Measurements from ENCODE around the gene SESTD1. TPM values are rescaled to one million over a fixed set of nuclear protein-coding genes. Genes with fewer than 3 reads are reported as not detected.

SESTD1 gene
- polyA plus RNA-seq, 3 donors = 25.3 to 44.4 (median 25.3) TPM

DNA sequence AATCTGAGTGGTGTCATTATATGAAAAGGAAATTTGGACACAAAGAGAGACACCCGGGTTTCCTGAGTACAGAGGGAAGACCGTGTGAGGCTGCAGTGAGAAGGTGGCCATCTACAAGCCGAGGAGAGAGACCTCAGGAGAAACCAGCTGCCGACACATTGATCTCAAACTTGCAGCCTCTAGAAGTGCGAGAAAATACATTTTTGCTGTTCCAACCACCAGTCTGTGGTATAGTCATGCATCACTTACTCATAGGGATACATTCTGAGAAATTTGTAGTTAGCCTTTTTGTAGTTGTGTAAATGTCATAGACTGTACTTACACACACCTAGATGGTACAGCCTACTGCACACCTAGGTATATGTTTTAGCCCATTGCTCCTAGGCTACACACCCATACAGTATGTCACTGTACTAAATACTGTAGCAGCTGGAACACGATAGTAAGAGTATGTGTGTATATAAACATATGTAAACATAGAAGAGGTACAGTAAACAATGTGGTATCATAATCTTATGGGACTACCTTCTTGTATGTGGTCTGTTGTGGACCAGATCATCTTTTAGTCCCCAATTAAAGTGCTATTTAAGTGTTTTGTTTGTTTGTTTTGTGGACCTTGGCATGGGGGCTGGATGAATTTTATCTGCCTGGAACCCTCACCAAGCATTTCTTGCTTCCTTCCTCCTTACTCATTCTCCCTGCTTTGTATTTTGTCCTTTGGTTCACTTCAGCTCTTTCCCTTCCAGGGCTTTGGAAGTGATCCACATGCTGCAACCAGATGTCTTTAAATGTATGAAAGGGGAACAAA, 38.3 kb upstream of the SESTD1 start:
- Mint-ChIP-seq H3K4me3 (no peak overlapping the region), H3K27me3 (ENCODE audit: low read depth in 3 of 3) (peaks cover 2 to 3% (median 2%) of the 10 kb centered on the region in 3 donors), H3K36me3 (no peaks in the 10 kb centered on the region), H3K27ac (no peak overlapping the region), H3K4me1 (no peaks in the 10 kb centered on the region), H3K9me3 (peaks cover 1 to 14% (median 7%) of the 10 kb centered on the region in 7 donors)
- no peaks in the 10 kb centered on the region for H3K79me2 ChIP-seq (ENCODE audit: insufficient read depth, low read length)
- DNase-seq = no peak
- H3K27ac ChIP-seq (ENCODE audit: low read depth in 1 of 2, low read length in 2 of 2) = no peak overlapping the region
- no peak for TF ChIP-seq CTCF (IDR thresholded peaks at IDR 0.05)
- H2AFZ ChIP-seq (ENCODE audit: insufficient read depth, low read depth, low read length, poor library complexity, severe bottlenecking) = no peak overlapping the region
- H3K9ac ChIP-seq (ENCODE audit: insufficient read depth, low read length, poor library complexity, severe bottlenecking) = no peak overlapping the region
- no peaks in the 10 kb centered on the region for H4K20me1 ChIP-seq (ENCODE audit: insufficient read depth, low read length)
- no peaks in the 10 kb centered on the region for H3K27me3 ChIP-seq (ENCODE audit: control insufficient read depth in 2 of 2, insufficient read depth in 2 of 2, low read length in 2 of 2)
- intact Hi-C loops (cut with micrococcal nuclease) = no loop called here
- WGBS (ENCODE audit: insufficient coverage) = 100% methylated on average over 1 of the region's 6 CpGs
- H3K4me2 ChIP-seq (replicated peaks; ENCODE audit: extremely low read depth, low read length, poor library complexity, severe bottlenecking) = no peak overlapping the region
- no peaks in the 10 kb centered on the region for H3K36me3 ChIP-seq (replicated peaks in 1 of 2; ENCODE audit: control insufficient read depth in 1 of 2, insufficient read depth in 2 of 2, low read length in 2 of 2)
- H3K4me1 ChIP-seq (ENCODE audit: control insufficient read depth in 1 of 2, insufficient read depth in 2 of 2, low read length in 2 of 2) = no peaks in the 10 kb centered on the region
- H3K4me3 ChIP-seq (replicated peaks in 1 of 3; ENCODE audit: low read depth in 2 of 3, low read length in 3 of 3) = no peak overlapping the region
- peaks cover 0 to 7% of the 10 kb centered on the region in 2 donors for H3K9me3 ChIP-seq (replicated peaks in 1 of 2; ENCODE audit: control insufficient read depth in 1 of 2, insufficient read depth in 1 of 2, low read length in 2 of 2)

GRCh38 chr2:179302149-179302548, 37.5 kb upstream of the SESTD1 start:
- no peak overlapping the region for H3K27ac Mint-ChIP-seq
- no peak overlapping the region for H3K4me3 Mint-ChIP-seq
- H4K20me1 ChIP-seq (ENCODE audit: insufficient read depth, low read length) = no peaks in the 10 kb centered on the region
- H3K9ac ChIP-seq (ENCODE audit: insufficient read depth, low read length, poor library complexity, severe bottlenecking) = no peak overlapping the region
- no peaks in the 10 kb centered on the region for H3K27me3 ChIP-seq (ENCODE audit: control insufficient read depth in 2 of 2, insufficient read depth in 2 of 2, low read length in 2 of 2)
- H3K27ac ChIP-seq (ENCODE audit: low read depth in 1 of 2, low read length in 2 of 2) = no peak overlapping the region
- no peaks in the 10 kb centered on the region for H3K36me3 ChIP-seq (replicated peaks in 1 of 2; ENCODE audit: control insufficient read depth in 1 of 2, insufficient read depth in 2 of 2, low read length in 2 of 2)
- no peak for DNase-seq
- intact Hi-C loops (cut with micrococcal nuclease) = no loop called here
- peaks cover 1 to 15% (median 7%) of the 10 kb centered on the region in 7 donors for H3K9me3 Mint-ChIP-seq
- no peak overlapping the region for H3K4me3 ChIP-seq (replicated peaks in 1 of 3; ENCODE audit: low read depth in 2 of 3, low read length in 3 of 3)
- H3K36me3 Mint-ChIP-seq = no peaks in the 10 kb centered on the region
- no peaks in the 10 kb centered on the region for H3K79me2 ChIP-seq (ENCODE audit: insufficient read depth, low read length)
- no peaks in the 10 kb centered on the region for H3K4me1 Mint-ChIP-seq
- no peak overlapping the region for H2AFZ ChIP-seq (ENCODE audit: insufficient read depth, low read depth, low read length, poor library complexity, severe bottlenecking)
- no peak for TF ChIP-seq CTCF (IDR thresholded peaks at IDR 0.05)
- H3K4me2 ChIP-seq (replicated peaks; ENCODE audit: extremely low read depth, low read length, poor library complexity, severe bottlenecking) = no peak overlapping the region
- no CpG with 5 or more reads among the region's 4 CpGs for WGBS (ENCODE audit: insufficient coverage)
- peaks cover 2 to 3% (median 2%) of the 10 kb centered on the region in 3 donors for H3K27me3 Mint-ChIP-seq (ENCODE audit: low read depth in 3 of 3)
- no peaks in the 10 kb centered on the region for H3K4me1 ChIP-seq (ENCODE audit: control insufficient read depth in 1 of 2, insufficient read depth in 2 of 2, low read length in 2 of 2)
- H3K9me3 ChIP-seq (replicated peaks in 1 of 2; ENCODE audit: control insufficient read depth in 1 of 2, insufficient read depth in 1 of 2, low read length in 2 of 2) = peaks cover 0 to 7% of the 10 kb centered on the region in 2 donors

All from CD14-positive monocyte (primary cell).